ENCODE results near the gene GRAMD4. TPM values are rescaled to one million over a fixed set of nuclear protein-coding genes. Genes with fewer than 3 reads are reported as not detected.
A peak's percentile ranks its signal among the peaks of the same experiment; 100 is the strongest.

Gene GRAMD4
- total and polyA plus RNA-seq, 7 donors = 11.3 to 39.3 (median 17.8) TPM

- TF ChIP-seq CTCF (IDR thresholded peaks at IDR 0.05) = no peak
- no peaks in the 10 kb centered on the region for H3K9me3 ChIP-seq
- intact Hi-C loops (cut with DNase I) = no loop called here
- WGBS, 3 donors = 94 to 95% (median 95%) methylated on average over 26 of the region's 26 CpGs
- no peaks in the 10 kb centered on the region for H3K27me3 ChIP-seq (ENCODE audit: insufficient read depth in 3 of 3, low read length in 2 of 3)
- ATAC-seq (peak in 1 of 4 donors; percentile 13), DNase-seq (no peak)
- H3K4me3 ChIP-seq = no peak overlapping the region
- peaks cover 3 to 96% of the 10 kb centered on the region in 2 donors for H3K36me3 ChIP-seq (ENCODE audit: insufficient read depth in 1 of 2, low read depth in 1 of 2)
- H3K4me1 ChIP-seq = no peaks in the 10 kb centered on the region
- no peak overlapping the region for H3K27ac ChIP-seq
These were observed 83.2 kb downstream of the GRAMD4 start for GRCh38 chr22:46703171-46703995.

- intact Hi-C loops (cut with DNase I) = no loop called here
- Histone ChIP-seq H3K9me3 (no peaks in the 10 kb centered on the region), H3K27ac (no peak overlapping the region), H3K4me3 (no peak overlapping the region), H3K36me3 (ENCODE audit: insufficient read depth in 1 of 2, low read depth in 1 of 2) (peaks cover 3 to 96% of the 10 kb centered on the region in 2 donors), H3K4me1 (no peaks in the 10 kb centered on the region), H3K27me3 (ENCODE audit: insufficient read depth in 3 of 3, low read length in 2 of 3) (no peaks in the 10 kb centered on the region)
- no peak for TF ChIP-seq CTCF (IDR thresholded peaks at IDR 0.05)
- DNase-seq = no peak
- no peak for ATAC-seq
- WGBS, 3 donors = 81 to 90% (median 89%) methylated on average over 6 of the region's 6 CpGs
These were observed 83.8 kb downstream of the GRAMD4 start for GRCh38 chr22:46703996-46704370.

DNA sequence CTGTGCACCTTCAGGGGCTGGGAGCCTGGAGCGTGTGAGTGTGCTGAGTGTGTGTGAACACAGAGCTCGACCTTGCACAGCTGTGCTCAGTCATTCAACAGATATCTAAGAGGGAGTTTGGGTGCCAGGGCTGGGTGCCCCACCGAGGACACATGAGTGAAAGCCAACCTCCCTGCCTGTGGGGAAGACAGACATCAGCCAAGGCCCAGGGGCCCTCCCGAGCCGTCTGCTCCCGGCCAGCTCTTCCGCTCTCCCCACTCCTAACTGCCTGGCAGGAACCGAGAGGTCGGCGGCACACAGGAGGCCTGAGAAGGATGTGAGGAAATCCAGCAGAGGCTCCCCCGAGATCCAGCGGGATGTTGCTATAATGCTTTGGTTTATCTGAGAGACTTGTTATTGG lies 85.9 kb downstream of the GRAMD4 start:
- peak in 1 of 4 donors; percentile 11 for ATAC-seq
- Histone ChIP-seq H3K27me3 (ENCODE audit: insufficient read depth in 3 of 3, low read length in 2 of 3) (no peaks in the 10 kb centered on the region), H3K4me1 (no peaks in the 10 kb centered on the region), H3K36me3 (ENCODE audit: insufficient read depth in 1 of 2, low read depth in 1 of 2) (peaks cover 2 to 96% of the 10 kb centered on the region in 2 donors), H3K4me3 (no peak overlapping the region), H3K9me3 (no peaks in the 10 kb centered on the region), H3K27ac (no peak overlapping the region)
- no peak for TF ChIP-seq CTCF (IDR thresholded peaks at IDR 0.05)
- WGBS, 3 donors = 83 to 87% (median 86%) methylated on average over 12 of the region's 12 CpGs
- intact Hi-C loops (cut with DNase I) = no loop called here
- peak in 1 of 2 donors; percentile 29 for DNase-seq

DNA sequence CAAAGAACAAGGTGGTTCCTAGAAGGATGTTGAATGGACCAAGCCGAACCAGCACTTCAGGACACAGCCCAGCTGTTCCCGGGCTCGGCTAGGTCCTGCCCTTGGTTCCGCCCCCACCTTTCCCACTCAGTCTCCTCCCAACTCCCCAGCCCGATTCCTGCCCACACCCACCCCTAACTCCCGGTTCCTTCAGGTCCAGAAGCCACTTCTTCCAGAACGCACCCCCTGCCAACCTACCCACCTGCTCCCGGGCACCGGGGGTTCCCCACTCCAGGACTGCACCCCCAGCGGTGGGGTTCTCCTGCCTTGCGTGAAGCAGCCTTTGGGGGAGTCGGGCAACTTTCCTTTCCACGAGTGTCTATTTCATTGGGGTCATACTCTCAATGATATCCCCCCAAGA lies 87.1 kb downstream of the GRAMD4 start:
- DNase-seq = peak in 1 of 2 donors; percentile 26
- H3K4me3 ChIP-seq = no peak overlapping the region

More for the DNA sequence above, 87.1 kb downstream of the GRAMD4 start:
- intact Hi-C loops (cut with DNase I) = no loop called here
- Histone ChIP-seq H3K27me3 (ENCODE audit: insufficient read depth in 3 of 3, low read length in 2 of 3) (no peaks in the 10 kb centered on the region), H3K27ac (no peak overlapping the region), H3K4me1 (no peaks in the 10 kb centered on the region), H3K9me3 (no peaks in the 10 kb centered on the region), H3K36me3 (ENCODE audit: insufficient read depth in 1 of 2, low read depth in 1 of 2) (peaks cover 3 to 99% of the 10 kb centered on the region in 2 donors)
- WGBS, 3 donors = 91 to 94% (median 92%) methylated on average over 13 of the region's 13 CpGs
- ATAC-seq = no peak
- no peak for TF ChIP-seq CTCF (IDR thresholded peaks at IDR 0.05)
